H9 (cell line): ENCODE data around the gene CACNB4. TPM values are rescaled to one million over a fixed set of nuclear protein-coding genes. Genes with fewer than 3 reads are reported as not detected.

Experiments
- DNase-seq: peaks from one replicate; pipeline ENCODE4 v3.0.0-alpha.2; 2017
- H2AFZ ChIP-seq: one replicate; pipeline ENCODE4 v1.6.1; 2013; ENCODE audit warnings: mild to moderate bottlenecking, low read length, control low read depth, moderate library complexity
- H2AK5ac ChIP-seq: 2 replicates; pipeline ENCODE4 v1.6.1; 2013; ENCODE audit warnings: low read length, control low read depth, mixed read lengths; ENCODE audit not compliant: insufficient read length
- H2BK120ac ChIP-seq: one replicate; pipeline ENCODE4 v1.6.1; 2013; ENCODE audit warnings: low read depth, mild to moderate bottlenecking, low read length, control low read depth, inconsistent platforms; ENCODE audit not compliant: poor library complexity, severe bottlenecking
- H2BK12ac ChIP-seq: 2 replicates; pipeline ENCODE4 v1.6.1; 2013; ENCODE audit warnings: low read length, control low read depth, mixed read lengths, low read depth; ENCODE audit not compliant: insufficient read length
- H2BK15ac ChIP-seq: 2 replicates; pipeline ENCODE4 v1.6.1; 2013; ENCODE audit warnings: low read depth, low read length, control low read depth
- H2BK20ac ChIP-seq: one replicate; pipeline ENCODE4 v1.6.1; 2013; ENCODE audit warnings: low read depth, mild to moderate bottlenecking, low read length, control low read depth, inconsistent platforms; ENCODE audit not compliant: poor library complexity, severe bottlenecking
- H2BK5ac ChIP-seq: 2 replicates; pipeline ENCODE4 v1.6.1; 2013; ENCODE audit warnings: low read length, control low read depth, mixed read lengths; ENCODE audit not compliant: insufficient read length
- H3K14ac ChIP-seq: 2 replicates; pipeline ENCODE4 v1.6.1; 2013; ENCODE audit warnings: low read length, control low read depth; ENCODE audit not compliant: insufficient read depth
- H3K18ac ChIP-seq: 2 replicates; pipeline ENCODE4 v1.6.1; 2013; ENCODE audit warnings: low read depth, mild to moderate bottlenecking, mixed read lengths, low read length, control low read depth; ENCODE audit not compliant: insufficient read length
- H3K23ac ChIP-seq: 2 replicates; pipeline ENCODE4 v1.6.1; 2013; ENCODE audit warnings: low read length, control low read depth, mixed read lengths, low read depth; ENCODE audit not compliant: insufficient read length
- H3K23me2 ChIP-seq: 2 replicates; pipeline ENCODE4 v1.6.1; 2013; ENCODE audit warnings: low read depth, mild to moderate bottlenecking, mixed read lengths, low read length, control low read depth; ENCODE audit not compliant: insufficient read length, poor library complexity, severe bottlenecking
- H3K27ac ChIP-seq: 2 replicates; pipeline ENCODE4 v1.5.1; 2013; ENCODE audit warnings: low read length, control low read depth, mixed read lengths, low read depth; ENCODE audit not compliant: insufficient read length
- H3K27me3 ChIP-seq: 2 replicates; pipeline ENCODE4 v1.6.1; 2013; ENCODE audit warnings: low read length, control low read depth, inconsistent platforms; ENCODE audit not compliant: insufficient read depth
- H3K4ac ChIP-seq: 2 replicates; pipeline ENCODE4 v1.6.1; 2013; ENCODE audit warnings: low read depth, mild to moderate bottlenecking, control low read depth, inconsistent platforms, low read length, moderate library complexity
- H3K4me1 ChIP-seq: 2 replicates; pipeline ENCODE4 v1.6.1; 2013; ENCODE audit warnings: low read length, control low read depth, inconsistent platforms; ENCODE audit not compliant: insufficient read depth
- H3K4me2 ChIP-seq: 2 replicates; pipeline ENCODE4 v1.6.1; 2013; ENCODE audit warnings: low read length, control low read depth, mixed read lengths; ENCODE audit not compliant: insufficient read length, insufficient read depth
- H3K56ac ChIP-seq: 2 replicates; pipeline ENCODE4 v1.6.1; 2013; ENCODE audit warnings: low read depth, mild to moderate bottlenecking, mixed read lengths, low read length, control low read depth; ENCODE audit not compliant: insufficient read length
- H3K79me1 ChIP-seq: 2 replicates; pipeline ENCODE4 v1.6.1; 2013; ENCODE audit warnings: low read depth, mild to moderate bottlenecking, moderate library complexity, low read length, control low read depth, inconsistent platforms; ENCODE audit not compliant: insufficient read depth, poor library complexity, severe bottlenecking
- H3K79me2 ChIP-seq: 2 replicates; pipeline ENCODE4 v1.6.1; 2013; ENCODE audit warnings: low read length, control low read depth, inconsistent platforms; ENCODE audit not compliant: insufficient read depth
- H3K9ac ChIP-seq: 2 replicates; pipeline ENCODE4 v1.6.1; 2013; ENCODE audit warnings: low read length, control low read depth, mixed read lengths; ENCODE audit not compliant: insufficient read length; ENCODE audit errors: extremely low read depth
- H3K9me3 ChIP-seq: one replicate; pipeline ENCODE4 v1.6.1; 2013; ENCODE audit warnings: low read depth, low read length, inconsistent platforms; ENCODE audit not compliant: control insufficient read depth
- H3T11ph ChIP-seq: one replicate; pipeline ENCODE4 v1.6.1; 2013; ENCODE audit warnings: mild to moderate bottlenecking, low read length, control low read depth, inconsistent platforms
- H4K20me1 ChIP-seq: one replicate; pipeline ENCODE4 v1.6.1; 2013; ENCODE audit not compliant: control insufficient read depth, insufficient read length, insufficient read depth
- H4K5ac ChIP-seq: 2 replicates; pipeline ENCODE4 v1.6.1; 2013; ENCODE audit warnings: low read depth, mild to moderate bottlenecking, mixed read lengths, low read length, control low read depth; ENCODE audit not compliant: insufficient read length
- H4K8ac ChIP-seq: replicated peaks from 2 replicates; pipeline ENCODE4 v1.6.1; 2013; ENCODE audit warnings: low read length, control low read depth, mixed read lengths, low read depth; ENCODE audit not compliant: insufficient read length
- H4K91ac ChIP-seq: 2 replicates; pipeline ENCODE4 v1.6.1; 2013; ENCODE audit warnings: low read depth, mild to moderate bottlenecking, moderate library complexity, mixed read lengths, low read length, control low read depth; ENCODE audit not compliant: insufficient read length
- H3K27ac Mint-ChIP-seq, 3 experiments: 2 replicates in 2 of 3; 3 replicates in 1 of 3; pipeline ENCODE4 v1.8.0; 2020 to 2021; ENCODE audit warnings: mixed read lengths in 3 of 3, mild to moderate bottlenecking in 1 of 3, moderate library complexity in 1 of 3
- H3K27me3 Mint-ChIP-seq: 2 replicates; pipeline ENCODE4 v1.8.0; 2021; ENCODE audit warnings: low read depth, mild to moderate bottlenecking, moderate library complexity, mixed read lengths
- H3K36me3 Mint-ChIP-seq, 3 experiments: 2 replicates in 2 of 3; 3 replicates in 1 of 3; pipeline ENCODE4 v1.8.0; 2020 to 2021; ENCODE audit warnings: low read depth in 3 of 3, mixed read lengths in 3 of 3; ENCODE audit not compliant: insufficient read depth in 1 of 3
- H3K4me1 Mint-ChIP-seq, 2 experiments: 2 replicates each; pipeline ENCODE4 v1.8.0; 2020; ENCODE audit warnings: mixed read lengths in 2 of 2
- H3K4me3 Mint-ChIP-seq, 2 experiments: 2 replicates in 1 of 2; 3 replicates in 1 of 2; pipeline ENCODE4 v1.8.0; 2020 to 2021; ENCODE audit warnings: mild to moderate bottlenecking in 2 of 2, mixed read lengths in 2 of 2, moderate library complexity in 1 of 2
- H3K9me3 Mint-ChIP-seq, 2 experiments: 2 replicates in 1 of 2; 3 replicates in 1 of 2; pipeline ENCODE4 v1.8.0; 2020; ENCODE audit warnings: mild to moderate bottlenecking in 2 of 2, mixed read lengths in 2 of 2, moderate library complexity in 1 of 2
- WGBS: extraction: QIAGEN DNeasy Blood & Tissue Kit; methylation state at CpG from one replicate; pipeline ENCODE4 v1.1.7; 2013; ENCODE audit warnings: missing lambda C conversion rate, low lambda C conversion rate, mixed read lengths; ENCODE audit not compliant: insufficient read length; ENCODE audit errors: extremely low coverage; 5-methylcytosine and 5-hydroxymethylcytosine counted together
- total RNA-seq: library from RNA; stranded (reverse); gene quantifications from 2 replicates; pipeline ENCODE4 v1.2.1, GENCODE V29; 2021
- TF ChIP-seq, protein P1 (sequence below): fragments of 200-600 bp; sonication (generic); conservative IDR thresholded peaks from 3 replicates; pipeline ENCODE4 v1.8.0; 2021; ENCODE audit warnings: antibody characterized with exemption, mild to moderate bottlenecking

Gene CACNB4
- total RNA-seq, 1 experiment from 2014 or later = 1.4 TPM

DNA sequence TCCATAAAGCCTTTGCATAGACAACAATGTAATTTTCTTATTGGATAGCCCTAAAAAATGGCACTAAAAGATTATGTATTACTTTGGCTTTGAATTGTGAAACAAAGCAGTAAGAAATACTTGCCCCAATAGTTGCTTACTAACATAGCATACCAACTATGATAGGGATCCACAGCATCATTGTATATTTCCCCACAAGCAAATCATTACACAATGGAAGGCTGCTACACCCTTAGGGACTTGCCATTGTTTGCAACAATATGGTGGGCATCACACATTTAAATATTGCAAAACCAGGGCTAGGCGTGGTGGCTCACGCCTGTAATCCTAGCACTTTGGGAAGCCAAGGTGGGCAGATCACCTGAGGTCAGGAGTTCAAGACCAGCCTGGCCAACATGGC, 74.4 kb downstream of the CACNB4 start:
- Histone ChIP-seq H4K5ac (no peak overlapping the region), H3K23ac (no peak overlapping the region), H4K91ac (no peak overlapping the region), H2BK5ac (no peak overlapping the region), H2AFZ (no peak overlapping the region), H4K8ac (no peak overlapping the region), H3K27me3 (no peaks in the 10 kb centered on the region), H2BK120ac (no peak overlapping the region), H3K4me2 (no peak overlapping the region), H3K4me1 (peaks cover 2% of the 10 kb centered on the region; the same call in 1 of the 2 replicates), H3K4ac (no peak overlapping the region), H2BK20ac (no peak overlapping the region), H3T11ph (no peak overlapping the region), H3K14ac (no peak overlapping the region), H3K79me2 (0 out of 2 replicates have a peak, but pooled peaks cover 1% of the 10 kb centered on the region), H2BK15ac (no peak overlapping the region), H3K9ac (no peak overlapping the region), H3K23me2 (peaks cover 3% of the 10 kb centered on the region), H3K56ac (no peak overlapping the region), H4K20me1 (no peaks in the 10 kb centered on the region), H3K18ac (no peak overlapping the region), H2AK5ac (no peak overlapping the region), H2BK12ac (no peak overlapping the region), H3K27ac (no peak overlapping the region), H3K9me3 (no peaks in the 10 kb centered on the region), H3K79me1 (no peaks in the 10 kb centered on the region)
- H3K27ac Mint-ChIP-seq = no peak overlapping the region
- no peaks in the 10 kb centered on the region for H3K36me3 Mint-ChIP-seq
- H3K9me3 Mint-ChIP-seq = no peaks in the 10 kb centered on the region; a peak in 1 of 5 replicates
- DNase-seq = no peak
- no peak overlapping the region for H3K4me3 Mint-ChIP-seq
- WGBS = no CpG with 5 or more reads among the region's 2 CpGs
- H3K4me1 Mint-ChIP-seq = peaks cover 0 to 2% of the 10 kb centered on the region in 2 experiments; a peak in 1 of 4 replicates
- TF ChIP-seq, protein P1, sequence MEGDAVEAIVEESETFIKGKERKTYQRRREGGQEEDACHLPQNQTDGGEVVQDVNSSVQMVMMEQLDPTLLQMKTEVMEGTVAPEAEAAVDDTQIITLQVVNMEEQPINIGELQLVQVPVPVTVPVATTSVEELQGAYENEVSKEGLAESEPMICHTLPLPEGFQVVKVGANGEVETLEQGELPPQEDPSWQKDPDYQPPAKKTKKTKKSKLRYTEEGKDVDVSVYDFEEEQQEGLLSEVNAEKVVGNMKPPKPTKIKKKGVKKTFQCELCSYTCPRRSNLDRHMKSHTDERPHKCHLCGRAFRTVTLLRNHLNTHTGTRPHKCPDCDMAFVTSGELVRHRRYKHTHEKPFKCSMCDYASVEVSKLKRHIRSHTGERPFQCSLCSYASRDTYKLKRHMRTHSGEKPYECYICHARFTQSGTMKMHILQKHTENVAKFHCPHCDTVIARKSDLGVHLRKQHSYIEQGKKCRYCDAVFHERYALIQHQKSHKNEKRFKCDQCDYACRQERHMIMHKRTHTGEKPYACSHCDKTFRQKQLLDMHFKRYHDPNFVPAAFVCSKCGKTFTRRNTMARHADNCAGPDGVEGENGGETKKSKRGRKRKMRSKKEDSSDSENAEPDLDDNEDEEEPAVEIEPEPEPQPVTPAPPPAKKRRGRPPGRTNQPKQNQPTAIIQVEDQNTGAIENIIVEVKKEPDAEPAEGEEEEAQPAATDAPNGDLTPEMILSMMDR = no peak
- H3K27me3 Mint-ChIP-seq = peaks cover 4% of the 10 kb centered on the region; the same call in 1 of the 2 replicates
